DMS79 treated with DMSO at 0.1 percent for 48 hours (cell line): ENCODE results near the gene HEY2.
"Not testable (repeated sequence)": the region's sequence is repeated elsewhere in the genome, so short reads cannot be mapped to it uniquely, and the experiment has no call there.

Source experiments
- DNase-seq: peaks from one replicate; lab custom pipeline; 2025; lab: John Stamatoyannopoulos, UW

HEY2 gene

DNA sequence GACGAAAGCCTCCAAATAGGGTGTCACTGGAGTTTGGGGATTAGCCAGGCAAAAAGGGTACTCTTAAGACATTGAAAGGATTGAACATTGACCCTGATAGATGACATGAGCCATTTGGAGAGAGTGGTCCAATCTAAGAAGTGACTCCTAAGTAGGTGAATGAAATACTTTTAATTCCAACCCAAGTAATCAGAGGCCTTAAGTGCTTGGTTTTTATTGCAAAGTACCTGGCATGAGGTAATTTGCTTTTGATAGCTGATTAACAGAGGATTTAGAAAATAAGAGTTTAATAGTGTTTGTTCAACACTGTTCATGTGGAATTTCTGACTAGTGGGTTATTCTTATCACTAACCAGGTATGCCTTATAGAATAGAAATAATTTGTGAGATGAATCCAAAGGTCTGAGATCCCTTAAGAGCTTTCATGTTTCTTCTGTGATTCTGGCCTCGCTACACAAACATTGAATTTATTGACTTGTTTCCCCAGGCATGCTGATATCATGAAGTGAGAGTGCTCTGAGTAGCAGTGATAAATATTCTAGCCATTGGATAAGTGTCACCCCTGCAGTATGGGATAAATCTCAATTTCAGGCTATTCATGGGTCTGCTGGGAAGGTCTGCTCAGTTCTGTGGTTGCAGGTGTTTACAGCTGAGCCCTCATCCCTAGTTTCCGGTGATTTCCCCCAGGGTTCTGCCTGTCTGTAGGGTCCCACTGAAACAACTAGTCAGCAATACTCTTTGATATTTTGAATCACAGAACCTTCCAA is 47.9 kb downstream of the HEY2 start:
- DNase-seq = peak; percentile 80

DNA sequence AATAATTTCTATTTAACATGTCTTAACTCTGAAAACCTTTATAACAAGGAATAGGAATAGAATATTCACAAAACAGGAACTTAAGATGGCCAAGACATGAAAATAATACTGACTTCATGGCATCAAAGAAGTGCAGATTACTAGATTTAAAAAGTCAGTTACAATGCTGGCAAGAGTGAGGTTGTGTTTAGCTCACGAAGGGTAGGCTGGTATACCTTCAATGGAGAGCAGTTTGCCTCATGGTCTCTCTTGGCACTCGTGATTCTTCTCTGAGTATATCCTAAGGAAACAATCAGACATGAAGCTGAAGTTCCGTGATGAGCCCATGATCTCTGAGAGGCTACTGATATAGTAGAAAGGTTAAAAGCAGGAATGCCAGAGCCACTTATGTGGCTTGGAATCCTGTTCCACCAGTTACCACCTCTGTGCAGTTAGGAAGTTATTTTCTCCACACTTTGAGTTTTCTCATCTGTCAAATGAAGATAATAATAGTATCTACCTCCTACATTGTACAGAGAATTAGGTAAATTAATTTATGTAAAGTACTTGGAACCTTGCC is 48.5 kb downstream of the HEY2 start:
- DNase-seq = peak; percentile 43

DNA sequence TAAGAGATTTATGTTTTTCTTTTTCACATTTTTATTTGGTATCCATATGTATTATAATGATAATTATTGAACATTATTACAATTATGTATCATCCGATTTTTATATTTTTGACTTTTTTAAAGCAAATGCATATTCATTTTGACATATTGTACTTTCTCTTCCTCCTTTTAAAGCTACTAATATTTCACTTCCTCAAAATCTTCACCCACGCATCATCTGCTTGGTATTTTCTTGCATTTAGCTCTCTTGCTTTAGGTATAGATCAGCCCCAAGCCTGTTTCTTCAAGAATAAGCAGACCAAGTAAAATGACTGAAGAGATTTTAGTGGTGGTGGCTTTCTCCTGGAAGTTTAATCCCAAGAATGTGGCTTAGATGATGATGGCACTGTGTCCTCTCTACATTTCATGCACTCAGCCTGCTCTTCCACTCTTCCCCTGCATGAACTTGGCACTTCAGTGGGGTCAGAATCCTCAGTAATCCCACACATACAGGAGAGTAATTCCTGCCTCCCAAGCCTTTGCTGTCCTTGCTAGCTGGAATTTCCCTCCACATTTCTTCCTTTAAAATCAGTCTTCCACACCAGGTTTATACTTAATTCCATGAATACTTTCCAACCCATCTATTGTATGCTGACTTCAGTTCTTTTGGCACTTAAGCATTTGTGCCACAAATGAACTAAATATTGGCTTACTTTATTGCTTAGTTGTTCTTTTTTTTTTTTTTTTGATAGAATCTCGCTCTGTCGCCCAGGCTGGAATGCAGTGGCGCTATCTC is 49.5 kb downstream of the HEY2 start:
- DNase-seq = no peak

DNA sequence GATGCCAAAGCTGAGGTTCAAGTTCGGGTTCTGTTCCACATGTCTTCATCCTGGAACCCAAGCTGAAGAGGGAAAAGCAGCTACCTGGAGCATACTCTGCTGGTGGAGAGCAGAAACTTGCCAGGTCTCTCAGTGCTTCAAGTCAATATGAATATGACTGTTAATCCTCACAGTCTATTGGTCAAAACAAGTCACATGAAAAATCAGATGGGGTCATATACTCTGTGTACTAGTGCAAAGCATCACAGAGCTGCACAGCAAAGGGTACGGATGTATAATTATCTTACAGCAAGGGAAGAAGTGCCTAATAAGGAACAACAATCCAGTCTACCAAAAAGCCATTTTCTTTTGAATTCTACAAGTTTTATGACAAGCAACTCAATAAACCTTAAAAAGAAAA is 53.0 kb downstream of the HEY2 start:
- no peak for DNase-seq

DNA sequence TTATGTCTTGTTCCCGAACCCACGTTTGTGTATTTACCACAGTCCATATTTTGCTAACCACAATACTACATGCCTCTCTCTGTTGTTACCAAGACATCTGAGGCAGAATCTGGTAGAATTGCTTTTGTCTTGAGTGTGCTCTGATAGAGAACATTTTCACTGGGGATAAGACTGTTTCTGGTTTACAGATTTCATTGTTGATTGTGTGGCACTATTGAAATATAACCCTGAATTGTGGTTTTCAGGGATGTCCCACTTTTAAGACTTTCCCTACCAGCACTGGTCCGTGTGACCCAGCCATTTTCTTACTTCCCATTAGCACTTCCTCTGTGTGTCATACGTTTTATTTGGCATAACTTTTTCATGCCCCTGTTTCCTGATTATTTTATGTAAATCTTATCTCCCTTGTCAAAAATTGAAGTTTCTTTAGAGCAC is 53.5 kb downstream of the HEY2 start:
- no peak for DNase-seq

DNA sequence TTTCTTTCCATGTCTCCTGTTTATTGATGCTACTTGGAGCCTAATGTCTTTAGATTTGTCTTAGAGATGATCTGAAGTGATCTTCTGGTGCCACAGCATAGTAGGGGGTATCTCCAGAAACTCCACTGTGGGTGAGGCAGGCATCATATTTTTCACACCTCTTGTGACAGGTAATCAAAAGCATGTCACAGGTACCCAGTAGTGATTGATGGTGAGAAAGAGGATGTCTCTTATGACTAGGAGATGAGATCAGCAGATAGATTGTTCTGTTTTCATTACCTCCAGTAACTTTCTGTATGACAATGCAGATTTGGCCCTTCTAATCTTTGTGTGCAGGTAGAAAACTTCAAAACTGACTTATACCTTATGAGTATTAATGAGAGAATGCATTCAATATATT is 54.8 kb downstream of the HEY2 start:
- no peak for DNase-seq

DNA sequence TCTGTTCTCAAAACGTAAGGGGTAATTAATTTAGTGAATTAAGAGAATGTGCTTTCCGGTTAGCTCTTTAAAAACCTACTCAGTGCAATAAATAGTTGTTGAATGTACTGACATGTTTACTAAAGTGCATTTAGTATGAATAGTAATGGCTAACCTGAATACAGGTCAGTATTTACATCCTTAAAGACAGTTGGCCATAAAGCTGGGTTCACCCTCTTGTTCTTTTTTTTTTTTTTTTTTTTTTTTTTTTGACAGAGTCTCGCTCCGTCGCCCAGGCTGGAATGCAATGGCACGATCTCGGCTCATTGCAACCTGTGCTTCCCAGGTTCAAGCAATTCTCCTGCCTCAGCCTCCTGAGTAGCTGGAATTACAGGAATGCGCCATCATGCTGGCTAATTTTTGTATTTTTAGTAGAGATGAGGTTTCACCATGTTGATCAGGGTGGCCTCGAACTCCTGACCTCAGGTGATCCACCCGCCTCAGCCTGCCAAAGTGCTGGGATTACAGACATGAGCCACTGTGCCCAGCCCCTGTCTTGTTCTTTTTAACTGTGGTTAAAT is 55.5 kb downstream of the HEY2 start:
- not testable (repeated sequence) for DNase-seq

DNA sequence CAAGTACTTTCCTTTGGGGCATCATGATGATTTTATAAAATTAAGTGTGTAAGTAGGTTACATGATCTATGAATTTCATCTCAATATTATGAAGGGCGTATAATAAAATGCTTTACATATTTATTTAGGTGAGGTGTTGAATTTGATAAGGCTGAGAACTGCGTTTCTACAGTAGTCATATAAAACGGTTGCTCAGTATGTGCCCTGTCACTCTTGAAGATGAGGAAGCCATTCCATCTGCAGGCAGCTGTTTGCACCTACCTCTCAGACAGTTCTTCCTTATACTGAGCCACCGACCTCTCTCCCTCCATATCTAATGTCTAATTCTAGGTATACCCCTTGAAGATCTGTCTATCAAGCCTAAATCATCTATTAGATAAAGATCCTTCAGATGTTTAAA is 57.4 kb downstream of the HEY2 start:
- DNase-seq = no peak

DNA sequence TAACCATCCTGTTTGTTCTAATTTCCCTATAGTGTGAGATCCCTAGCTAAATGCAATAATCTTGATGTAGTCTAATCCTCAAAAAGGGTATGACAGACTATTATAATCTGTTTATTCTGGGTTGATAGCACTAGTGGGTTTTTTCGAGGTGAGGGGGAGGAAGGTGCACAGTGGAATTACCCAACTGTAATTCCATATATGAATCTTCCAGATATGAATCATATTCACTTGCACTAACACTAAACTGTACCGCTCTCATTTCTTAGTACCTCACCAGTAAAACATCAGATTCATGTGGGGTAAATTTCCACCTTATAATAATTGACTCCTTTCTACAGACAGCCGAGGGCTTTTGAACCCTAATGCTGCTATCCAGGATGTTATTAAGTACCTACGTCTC is 57.9 kb downstream of the HEY2 start:
- DNase-seq = no peak

DNA sequence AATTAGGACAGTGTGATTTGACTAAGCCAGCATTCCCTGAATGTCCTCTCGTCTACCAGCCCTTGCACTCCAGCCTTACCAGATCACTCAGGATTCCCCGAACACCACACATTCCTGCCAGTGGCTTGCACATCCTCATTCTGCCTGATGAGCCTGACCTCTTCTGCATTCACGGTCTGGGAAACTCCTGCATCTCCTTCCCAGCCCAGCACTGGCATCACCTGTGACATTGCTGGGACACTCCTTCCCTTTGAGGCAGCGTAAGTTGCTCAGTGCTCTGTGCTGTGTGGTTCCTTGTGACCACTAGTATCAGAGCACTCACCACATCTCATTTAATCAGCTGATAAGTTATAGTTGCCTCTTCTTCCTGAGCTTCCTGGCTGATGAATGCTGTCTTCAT is 58.6 kb downstream of the HEY2 start:
- DNase-seq = no peak

DNA sequence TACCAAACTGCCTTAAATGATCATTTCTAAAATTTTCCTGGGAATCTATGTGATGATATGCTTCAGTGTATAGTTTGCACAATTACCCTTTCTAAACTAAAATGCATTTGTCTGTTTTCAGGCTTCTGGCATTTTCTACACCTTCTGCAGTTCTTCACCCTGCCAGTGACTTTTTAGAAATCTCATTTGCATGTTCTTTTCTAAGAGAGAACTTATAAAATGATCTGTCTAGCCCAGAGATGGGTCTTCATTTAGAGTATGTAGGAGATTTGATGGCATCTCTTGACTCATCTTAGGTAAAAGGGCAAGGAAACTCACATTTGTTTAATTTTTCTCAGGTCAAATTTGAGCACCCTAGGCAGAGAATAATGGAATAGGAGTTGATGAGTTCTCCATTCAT is 59.2 kb downstream of the HEY2 start:
- no peak for DNase-seq

DNA sequence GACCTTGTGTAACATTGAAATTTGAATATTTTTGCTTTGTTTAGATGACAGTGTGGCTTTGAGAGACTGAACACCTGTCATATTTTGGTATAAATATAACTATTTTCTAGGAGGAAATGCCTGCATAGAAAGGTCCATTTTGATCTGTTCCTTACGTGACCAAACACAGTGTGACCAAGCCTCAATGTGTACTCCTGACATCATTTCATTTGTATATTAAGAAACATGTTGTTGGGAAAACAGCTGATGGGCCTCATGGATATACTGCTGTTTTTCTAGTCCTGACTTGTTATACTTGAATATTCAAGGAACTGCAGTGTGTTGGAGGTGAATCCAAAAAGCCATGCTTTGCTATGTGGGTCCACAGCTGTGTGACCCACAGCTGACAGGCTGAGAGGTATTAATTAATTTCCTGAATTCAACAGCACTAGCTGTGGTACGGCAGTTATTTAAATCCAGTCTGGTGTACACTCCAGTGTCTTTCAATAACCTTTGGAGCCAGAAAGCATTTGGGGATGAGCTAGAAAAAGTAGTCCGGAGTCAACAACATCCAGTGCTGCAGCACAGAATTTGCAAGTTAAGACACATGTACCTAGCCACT is 60.2 kb downstream of the HEY2 start:
- DNase-seq = peak; percentile 86

DNA sequence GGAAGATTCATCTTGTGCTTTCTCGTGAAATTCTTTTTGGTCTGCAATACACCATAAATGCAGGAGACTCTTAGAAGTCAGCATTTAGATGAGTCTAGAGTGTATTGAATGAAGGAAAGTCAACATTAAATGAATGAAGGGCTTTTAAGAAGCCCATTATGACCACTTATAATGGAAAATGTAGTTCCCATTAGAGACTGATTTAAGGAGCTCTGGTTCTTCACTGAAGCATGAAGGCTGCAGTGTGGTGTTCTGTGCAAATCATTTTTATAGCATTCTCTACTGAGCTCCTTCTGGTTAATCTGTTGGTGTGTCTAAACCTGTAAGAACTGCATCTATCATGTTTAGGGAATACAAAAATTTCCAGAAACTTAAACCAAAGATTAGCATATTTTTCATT is 61.0 kb downstream of the HEY2 start:
- DNase-seq = peak; percentile 99
